NCI-H187 (cell line): ENCODE measurements around the gene C2orf42.
"Not testable (repeated sequence)": the region's sequence is repeated elsewhere in the genome, so short reads cannot be mapped to it uniquely, and the experiment has no call there.

Experiments used
- DNase-seq, 2 experiments: peaks; one replicate each; lab custom pipeline; 2025; lab: John Stamatoyannopoulos, UW

Gene C2orf42

DNA sequence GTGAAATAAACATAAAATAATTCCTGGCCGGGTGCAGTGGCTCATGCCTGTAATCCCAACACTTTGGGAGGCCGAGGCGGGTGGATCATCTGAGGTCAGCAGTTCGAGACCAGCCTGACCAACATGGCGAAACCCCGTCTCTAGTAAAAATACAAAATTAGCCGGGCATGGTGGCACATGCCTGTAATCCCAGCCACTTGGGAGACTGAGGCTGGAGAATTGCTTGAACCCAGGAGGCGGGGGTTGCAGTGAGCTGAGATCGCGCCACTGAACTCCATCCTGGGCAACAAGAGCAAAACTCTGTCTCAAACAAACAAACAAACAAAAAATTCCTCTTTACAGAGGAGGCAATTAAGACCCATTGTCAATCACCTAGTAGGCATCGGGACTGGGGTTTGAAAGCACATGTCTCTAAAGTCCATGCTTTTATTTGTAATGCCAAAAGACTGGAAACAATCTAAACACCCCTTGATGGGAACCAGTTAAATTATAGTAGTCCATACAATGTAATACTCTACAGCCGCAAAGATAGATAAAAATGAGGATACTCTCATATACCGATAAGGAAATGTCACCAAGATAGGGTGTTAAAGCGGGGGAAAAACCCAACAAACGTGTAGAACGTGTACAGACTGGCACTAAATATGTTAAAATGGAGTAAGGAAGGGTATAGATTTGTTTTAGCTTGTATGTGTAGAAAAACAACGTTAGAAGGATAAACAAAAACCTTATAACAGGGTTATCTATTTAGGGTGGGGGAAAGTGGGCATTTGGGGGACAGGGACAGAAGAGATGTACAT is 59.3 kb downstream of the C2orf42 start:
- DNase-seq, result not testable (repeated sequence)

DNA sequence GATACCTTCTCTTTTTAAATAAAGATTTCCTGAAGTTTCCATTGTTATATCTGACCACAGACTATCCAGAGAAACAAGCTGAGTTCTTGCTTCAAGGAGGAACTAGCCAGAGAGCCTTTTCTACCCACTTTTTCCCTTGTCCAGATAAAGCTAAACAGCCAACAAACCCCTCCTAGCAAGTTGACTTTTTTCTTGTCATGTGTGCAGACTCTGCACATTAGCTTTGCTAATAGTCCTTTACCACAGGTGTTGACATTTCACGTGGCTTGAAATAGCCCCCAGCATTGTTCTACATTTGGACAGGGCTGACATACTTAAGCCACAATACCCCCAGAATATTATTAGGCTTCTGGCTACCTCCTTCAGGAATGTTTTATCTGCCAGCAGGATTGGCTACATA is 62.8 kb downstream of the C2orf42 start:
- DNase-seq, result no peak

- no peak for DNase-seq
These were observed 64.4 kb downstream of the C2orf42 start for GRCh38 chr2:70126413-70126812.

DNA sequence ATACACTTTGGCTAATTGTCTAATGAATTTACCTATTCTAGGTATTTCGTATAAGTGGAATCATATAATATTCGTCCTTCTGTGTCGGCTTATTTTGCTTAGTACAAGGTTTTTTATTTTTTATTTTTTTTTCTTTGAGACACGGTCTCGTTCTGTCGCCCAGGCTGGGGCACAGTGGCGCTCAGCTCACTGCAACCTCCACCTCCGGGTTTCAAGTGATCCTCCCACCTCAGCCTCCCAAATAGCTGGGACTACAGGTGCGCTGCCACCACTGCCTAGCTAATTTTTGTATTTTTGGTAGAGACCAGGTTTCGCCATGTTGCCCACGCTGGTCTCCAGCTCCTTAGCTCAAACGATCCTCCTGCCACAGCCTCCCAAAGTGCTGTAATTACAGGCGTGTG is 65.3 kb downstream of the C2orf42 start:
- no peak for DNase-seq

DNA sequence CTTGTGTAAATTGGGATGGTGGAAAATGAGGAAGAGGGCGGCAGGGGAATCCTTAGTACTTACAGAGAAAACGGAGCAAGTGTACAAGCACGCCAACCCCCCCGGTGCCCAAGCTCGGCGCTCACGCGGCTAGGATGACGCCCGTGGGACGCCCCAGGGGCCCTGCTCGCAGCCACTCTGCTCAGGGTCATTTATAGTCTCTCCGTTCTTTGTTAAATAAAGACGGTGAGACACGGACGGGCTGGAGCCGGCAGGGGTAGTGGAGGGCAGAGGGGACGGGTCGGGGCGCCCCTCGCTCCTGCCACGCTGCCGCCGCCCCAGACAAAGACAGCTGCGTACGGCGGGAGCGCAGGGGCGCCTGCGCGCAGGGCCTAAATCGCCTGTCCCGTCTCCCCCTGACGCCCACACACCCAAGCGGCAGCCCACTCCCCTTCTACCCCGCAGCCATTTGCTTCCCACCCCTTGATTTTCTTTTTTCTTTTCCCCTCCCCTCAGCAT is 65.8 kb downstream of the C2orf42 start:
- DNase-seq, result peak in 1 of 2 experiments; percentile 73

GRCh38 chr2:70123829-70124116 is 67.0 kb downstream of the C2orf42 start:
- DNase-seq, result no peak

GRCh38 chr2:70123051-70123828 is 67.6 kb downstream of the C2orf42 start:
- DNase-seq, result peak in 1 of 2 experiments; percentile 35

GRCh38 chr2:70122470-70122869 is 68.3 kb downstream of the C2orf42 start:
- DNase-seq, result no peak

GRCh38 chr2:70121627-70122372 is 69.0 kb downstream of the C2orf42 start:
- DNase-seq, result no peak

GRCh38 chr2:70118798-70119454 is 71.9 kb downstream of the C2orf42 start:
- peak in 1 of 2 experiments; percentile 37 for DNase-seq

GRCh38 chr2:70116936-70117552 is 73.8 kb downstream of the C2orf42 start:
- DNase-seq, result no peak

GRCh38 chr2:70115646-70116442 is 75.0 kb downstream of the C2orf42 start:
- peak in 1 of 2 experiments; percentile 21 for DNase-seq

GRCh38 chr2:70113359-70114070 is 77.3 kb downstream of the C2orf42 start:
- DNase-seq, result no peak

- DNase-seq, result no peak
These were observed 78.8 kb downstream of the C2orf42 start for GRCh38 chr2:70111752-70112591.

DNA sequence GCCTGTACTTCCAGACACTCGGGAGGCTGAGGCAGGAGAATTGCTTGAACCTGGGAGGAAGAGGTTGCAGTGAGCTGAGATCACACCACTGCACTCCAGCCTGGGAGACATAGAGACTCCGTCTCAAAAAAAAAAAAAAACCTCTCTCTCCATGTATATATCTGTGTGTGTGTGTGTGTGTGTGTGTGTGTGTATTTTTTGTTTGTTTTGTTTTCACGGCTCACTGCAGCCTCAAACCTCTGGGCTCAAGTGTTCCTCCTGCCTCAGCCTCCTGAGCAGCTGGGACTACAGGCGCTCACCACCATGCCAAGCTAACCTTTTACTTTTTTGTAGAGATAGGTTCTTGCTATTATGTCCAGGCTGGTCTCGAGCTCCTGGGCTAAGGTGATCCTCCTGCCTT is 80.4 kb downstream of the C2orf42 start:
- not testable (repeated sequence) for DNase-seq

DNA sequence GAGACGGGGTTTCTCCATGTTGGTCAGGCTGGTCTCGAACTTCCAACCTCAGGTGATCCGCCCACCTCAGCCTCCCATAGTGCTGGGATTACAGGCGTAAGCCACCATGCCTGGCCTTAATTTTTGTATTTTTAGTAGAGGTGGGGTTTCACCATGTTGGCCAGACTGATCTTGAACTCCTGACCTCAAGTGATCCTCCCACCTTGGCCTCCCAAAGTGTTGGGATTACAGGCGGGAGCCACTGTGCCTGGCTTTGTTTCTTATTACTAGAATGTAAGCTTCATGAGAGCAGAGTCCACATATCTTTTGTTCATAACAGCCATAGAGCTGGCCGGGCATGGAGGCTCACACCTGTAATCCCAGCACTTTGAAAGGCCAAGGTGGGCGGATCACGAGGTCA is 84.7 kb downstream of the C2orf42 start:
- DNase-seq, result not testable (repeated sequence)

DNA sequence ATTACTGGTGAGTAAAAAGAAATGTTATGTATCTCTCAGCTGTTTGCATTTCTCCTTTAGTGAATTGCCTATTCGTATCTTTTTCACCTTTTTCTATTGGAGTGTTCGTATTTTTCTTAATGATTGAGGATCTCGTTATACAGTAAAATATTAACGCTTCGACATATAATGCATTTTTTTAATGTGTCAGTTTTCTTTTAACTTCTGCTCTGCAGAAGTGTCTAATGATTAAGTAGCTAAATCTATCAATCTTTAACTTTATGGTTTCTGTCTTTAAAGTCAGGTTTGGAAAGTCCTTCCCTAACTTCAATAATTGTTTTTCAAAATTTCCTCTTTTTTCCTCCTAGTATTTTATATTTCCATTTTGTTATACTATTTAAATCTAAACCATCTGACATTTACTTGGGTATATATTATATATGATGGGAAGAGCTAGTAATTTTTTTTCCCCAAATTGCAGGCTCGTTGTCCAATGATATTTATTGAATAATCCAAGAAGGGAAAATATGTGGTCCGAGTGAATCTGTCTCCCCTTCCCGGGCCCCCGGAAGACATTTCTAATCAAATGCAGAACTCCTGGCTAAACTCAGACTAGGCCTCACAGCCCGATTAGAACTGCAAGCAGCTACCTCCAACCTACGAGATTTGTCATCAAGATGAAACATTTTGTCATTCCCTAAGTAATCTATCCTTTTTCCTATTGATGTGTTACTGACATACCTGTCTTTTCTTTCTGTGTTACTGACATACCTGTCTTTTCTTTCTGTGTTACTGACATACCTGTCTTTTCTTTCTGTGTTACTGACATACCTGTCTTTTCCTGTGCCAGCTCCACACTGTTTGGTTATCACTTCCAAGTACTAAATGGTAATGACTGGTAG is 86.3 kb downstream of the C2orf42 start:
- no peak for DNase-seq

GRCh38 chr2:70103531-70104061 is 87.2 kb downstream of the C2orf42 start:
- DNase-seq, result no peak
